Tibial nerve (tissue), 4 donors: ENCODE data around the gene PIEZO2.

Source experiments
- CTCF ChIP-seq, 5 experiments: fragments of 200-600 bp in 3 of 5; fragments of 450-650 bp in 2 of 5; sonication (generic) in 3 of 5; IDR thresholded peaks; one replicate each; pipeline ENCODE4 v1.5.1; 2016 to 2019; ENCODE audit warnings: antibody characterized with exemption in 5 of 5, mild to moderate bottlenecking in 3 of 5, moderate library complexity in 2 of 5
- EP300 ChIP-seq, 2 donors: sonication (generic); formaldehyde crosslinking; IDR thresholded peaks; one replicate each; pipeline ENCODE4 v1.6.1; 2017; ENCODE audit warnings: antibody characterized with exemption in 2 of 2, mild to moderate bottlenecking in 1 of 2
- POLR2A ChIP-seq, 2 donors: fragments of 450-650 bp; IDR thresholded peaks; one replicate each; pipeline ENCODE4 v1.6.1; 2017; ENCODE audit warnings: antibody characterized with exemption in 2 of 2, mild to moderate bottlenecking in 2 of 2, moderate library complexity in 2 of 2

GRCh38 chr18:10908760-10909159, 240.6 kb downstream of the PIEZO2 start:
- TF ChIP-seq CTCF (IDR thresholded peaks at IDR 0.05) (no peak), EP300 (IDR thresholded peaks at IDR 0.05) (no peak), POLR2A (IDR thresholded peaks at IDR 0.05) (no peak)
